GM13976 (cell line): ENCODE results near the gene NECTIN1.
A peak's percentile ranks its signal among the peaks of the same experiment; 100 is the strongest.

Experiments
- DNase-seq: peaks from one replicate; pipeline ENCODE4 v3.0.0; 2012; ENCODE audit warnings: low spot score
- in situ Hi-C: fragments of 300-500 bp; cut with MboI; formaldehyde crosslinking; loops from one replicate; pipeline ENCODE4 v1.12.0; 2022; ENCODE audit warnings: low sequenced_read_pairs, mixed read lengths, inconsistent platforms; ENCODE audit not compliant: unreplicated experiment
- TF ChIP-seq, protein P1 (sequence below): IDR thresholded peaks from 2 replicates; pipeline ENCODE4 v1.5.1; 2012; ENCODE audit warnings: borderline replicate concordance, mild to moderate bottlenecking; ENCODE audit not compliant: insufficient read depth; ENCODE audit errors: extremely low read depth, missing control alignments, control extremely low read depth

NECTIN1 gene

DNA sequence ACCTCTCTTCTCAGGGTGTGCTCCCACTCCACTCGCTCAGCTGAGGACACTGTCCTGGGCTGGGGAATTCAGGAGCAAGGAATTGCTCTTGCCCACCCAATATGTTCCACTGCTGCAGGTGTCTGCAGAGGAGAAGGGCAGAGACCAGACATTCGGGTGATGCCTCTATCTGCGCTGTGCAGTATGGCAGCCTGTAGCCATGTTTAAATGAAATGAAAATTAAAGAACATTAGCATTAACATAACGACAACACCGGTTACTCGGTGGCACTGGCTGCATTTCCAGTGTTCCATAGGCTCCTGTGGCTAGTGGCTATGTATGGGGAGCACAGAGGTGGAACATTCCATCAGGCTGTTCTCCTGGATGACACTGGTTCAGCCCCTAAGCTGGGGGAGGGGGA, 104.4 kb downstream of the NECTIN1 start:
- in situ Hi-C loops = no loop called here
- DNase-seq = no peak

DNA sequence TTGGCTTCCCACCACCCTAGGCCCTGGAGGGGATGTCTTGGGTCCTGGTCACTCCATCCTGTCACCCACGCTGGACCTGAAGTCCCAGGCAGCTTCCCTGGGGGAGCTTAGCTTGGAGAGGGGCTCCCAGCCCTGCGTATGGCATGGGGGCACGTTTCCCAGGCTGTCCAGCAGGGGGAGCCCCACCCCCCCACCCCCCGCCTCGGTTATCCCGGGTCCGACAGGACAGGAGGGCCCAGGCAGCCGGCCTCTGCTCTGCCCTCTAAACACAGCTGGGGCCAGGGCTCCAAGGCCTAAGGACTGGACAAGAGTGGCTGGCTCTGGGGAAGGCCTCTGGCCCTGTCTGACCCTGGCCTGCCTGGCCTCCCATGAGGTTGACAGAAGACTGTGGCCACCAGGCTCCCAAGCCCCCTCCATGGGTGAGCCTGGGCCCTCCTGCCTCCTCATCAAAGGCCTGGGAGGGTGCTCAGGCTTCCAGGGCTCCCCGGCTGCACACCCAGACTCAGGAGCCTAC, 104.8 kb downstream of the NECTIN1 start:
- DNase-seq = peak; percentile 77

More for the DNA sequence above, 104.4 kb downstream of the NECTIN1 start:
- TF ChIP-seq, protein P1, sequence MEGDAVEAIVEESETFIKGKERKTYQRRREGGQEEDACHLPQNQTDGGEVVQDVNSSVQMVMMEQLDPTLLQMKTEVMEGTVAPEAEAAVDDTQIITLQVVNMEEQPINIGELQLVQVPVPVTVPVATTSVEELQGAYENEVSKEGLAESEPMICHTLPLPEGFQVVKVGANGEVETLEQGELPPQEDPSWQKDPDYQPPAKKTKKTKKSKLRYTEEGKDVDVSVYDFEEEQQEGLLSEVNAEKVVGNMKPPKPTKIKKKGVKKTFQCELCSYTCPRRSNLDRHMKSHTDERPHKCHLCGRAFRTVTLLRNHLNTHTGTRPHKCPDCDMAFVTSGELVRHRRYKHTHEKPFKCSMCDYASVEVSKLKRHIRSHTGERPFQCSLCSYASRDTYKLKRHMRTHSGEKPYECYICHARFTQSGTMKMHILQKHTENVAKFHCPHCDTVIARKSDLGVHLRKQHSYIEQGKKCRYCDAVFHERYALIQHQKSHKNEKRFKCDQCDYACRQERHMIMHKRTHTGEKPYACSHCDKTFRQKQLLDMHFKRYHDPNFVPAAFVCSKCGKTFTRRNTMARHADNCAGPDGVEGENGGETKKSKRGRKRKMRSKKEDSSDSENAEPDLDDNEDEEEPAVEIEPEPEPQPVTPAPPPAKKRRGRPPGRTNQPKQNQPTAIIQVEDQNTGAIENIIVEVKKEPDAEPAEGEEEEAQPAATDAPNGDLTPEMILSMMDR = no peak

DNA sequence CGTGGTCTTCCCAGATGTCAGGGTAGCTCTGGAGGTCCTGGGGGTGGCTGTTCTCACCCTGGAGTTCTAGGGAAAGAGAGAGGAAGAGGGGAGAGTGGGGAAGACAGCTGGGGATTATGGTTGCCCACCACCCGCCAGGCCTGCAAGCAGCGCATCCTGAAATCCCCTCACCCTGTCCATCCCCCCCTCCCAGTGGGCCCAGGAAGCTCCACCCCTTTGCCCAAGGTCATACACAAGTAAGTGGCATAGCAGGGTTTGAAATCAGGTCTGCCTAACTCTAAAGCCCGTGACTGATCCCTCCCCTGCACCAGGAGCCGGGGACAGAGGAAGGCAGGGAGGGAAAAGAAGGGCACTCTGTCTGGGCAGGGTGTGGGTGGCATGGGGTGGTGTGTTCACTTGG, 105.3 kb downstream of the NECTIN1 start:
- DNase-seq = no peak
- in situ Hi-C loops = no loop called here
- TF ChIP-seq, protein P1 = no peak

More for the DNA sequence above, 104.8 kb downstream of the NECTIN1 start:
- in situ Hi-C loops = no loop called here
- TF ChIP-seq, protein P1 = peak; percentile 9

DNA sequence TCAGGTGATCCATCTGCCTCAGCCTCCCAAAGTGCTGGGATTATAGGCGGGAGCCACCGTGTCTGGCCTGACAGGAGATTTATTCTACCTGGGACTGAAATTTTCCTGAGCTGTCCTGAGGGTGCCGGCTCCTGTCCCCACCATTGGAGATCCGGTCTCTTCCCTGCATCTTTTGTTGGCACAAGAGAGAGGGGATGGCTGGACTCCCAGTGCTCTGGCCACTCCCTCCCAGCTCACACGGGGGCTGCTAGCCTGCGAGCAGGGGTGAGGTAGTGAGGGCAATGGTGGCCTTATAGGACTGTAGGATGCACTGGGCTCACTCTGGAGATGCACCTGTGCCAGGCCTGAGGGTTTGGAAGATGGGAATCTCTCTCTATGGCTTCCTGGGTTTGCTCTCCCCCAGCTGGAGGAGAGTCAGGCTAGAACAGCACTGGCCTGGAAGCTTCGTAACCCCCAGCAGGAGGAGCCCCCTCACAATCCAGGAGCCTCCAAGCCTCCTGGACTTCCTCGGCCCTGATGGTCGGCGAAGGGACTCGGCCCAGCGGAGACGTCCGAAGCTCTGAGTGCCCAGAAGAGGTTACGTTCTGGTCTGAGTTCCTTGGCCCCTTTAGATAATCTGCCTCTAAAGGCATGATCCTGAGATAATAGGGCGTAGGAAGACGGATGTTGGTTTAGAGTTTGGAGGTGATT, 106.4 kb downstream of the NECTIN1 start:
- no peak for DNase-seq
- TF ChIP-seq, protein P1 = no peak
- in situ Hi-C loops = no loop called here

DNA sequence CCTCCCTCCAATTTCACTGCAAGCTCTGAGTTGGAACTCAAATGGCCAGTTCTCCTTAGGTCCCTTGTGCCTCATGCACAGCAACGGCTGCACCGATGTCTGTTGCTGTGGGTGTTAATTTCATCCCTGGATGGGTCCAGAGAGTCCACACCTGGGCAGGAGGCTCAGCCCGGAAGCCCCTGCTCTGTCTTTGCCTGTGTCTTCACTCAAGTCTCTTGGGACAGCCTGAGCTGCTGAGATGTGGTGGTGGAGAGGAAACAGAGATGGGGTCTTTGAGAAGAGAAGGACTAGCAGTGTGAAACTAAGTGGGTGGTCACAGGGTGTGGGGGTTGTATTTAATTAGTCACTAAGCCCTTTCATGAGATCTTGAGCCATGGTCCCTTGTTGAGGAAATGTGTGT, 109.3 kb downstream of the NECTIN1 start:
- no peak for DNase-seq
- TF ChIP-seq, protein P1 = no peak
- in situ Hi-C loops = no loop called here

DNA sequence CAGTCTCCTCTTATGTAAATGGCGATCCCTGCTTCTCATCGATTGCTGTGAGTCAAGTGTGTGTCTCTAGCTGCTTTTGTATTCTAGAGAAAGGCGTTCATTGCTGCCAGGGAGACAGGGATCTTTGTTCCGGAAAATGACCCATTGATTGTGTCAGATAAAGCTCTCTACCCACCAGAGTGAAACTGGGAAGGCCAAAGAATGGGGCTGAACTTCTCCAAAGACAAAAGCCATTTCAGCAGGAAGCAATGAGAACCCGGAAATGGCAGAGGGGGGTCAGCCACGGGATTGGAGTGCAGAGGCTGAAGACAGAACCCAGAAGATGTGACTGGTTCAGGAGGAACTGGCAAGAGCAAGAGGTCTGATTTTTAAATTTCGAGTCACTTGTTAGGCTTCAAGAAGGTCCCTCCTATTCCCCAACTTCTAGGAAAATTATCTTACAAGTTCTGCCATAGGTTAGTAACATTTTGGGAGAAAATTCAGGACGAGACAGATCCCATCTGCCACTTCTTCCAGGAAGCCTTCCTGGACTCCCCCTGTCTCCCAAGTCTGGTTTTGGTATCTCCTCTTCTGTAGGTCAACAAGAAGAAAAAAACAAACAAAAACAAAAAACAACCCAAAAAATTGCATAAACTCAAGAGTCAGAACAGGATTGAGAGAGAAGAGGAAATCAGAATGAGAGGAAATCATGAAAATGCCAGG, 110.6 kb downstream of the NECTIN1 start:
- in situ Hi-C loops = no loop called here
- TF ChIP-seq, protein P1 = no peak
- DNase-seq = no peak
